Mucosa of gallbladder (tissue), 1 donor: ENCODE measurements around the gene RAN. TPM values are rescaled to one million over a fixed set of nuclear protein-coding genes. Genes with fewer than 3 reads are reported as not detected.
"Not testable (repeated sequence)": the region's sequence is repeated elsewhere in the genome, so short reads cannot be mapped to it uniquely, and the experiment has no call there.

Source experiments
- DNase-seq: peaks from one replicate; pipeline ENCODE4 v3.0.0-alpha.2; 2020; ENCODE audit warnings: low spot score
- total RNA-seq: library from RNA; stranded (reverse); gene quantifications from one replicate; pipeline ENCODE4 v1.2.1, GENCODE V29; 2021
- donor health status: DM: no; HTN: no; CAD: no.

The RAN gene
- total RNA-seq, 1 donor from 2014 or later: 318 TPM

DNA sequence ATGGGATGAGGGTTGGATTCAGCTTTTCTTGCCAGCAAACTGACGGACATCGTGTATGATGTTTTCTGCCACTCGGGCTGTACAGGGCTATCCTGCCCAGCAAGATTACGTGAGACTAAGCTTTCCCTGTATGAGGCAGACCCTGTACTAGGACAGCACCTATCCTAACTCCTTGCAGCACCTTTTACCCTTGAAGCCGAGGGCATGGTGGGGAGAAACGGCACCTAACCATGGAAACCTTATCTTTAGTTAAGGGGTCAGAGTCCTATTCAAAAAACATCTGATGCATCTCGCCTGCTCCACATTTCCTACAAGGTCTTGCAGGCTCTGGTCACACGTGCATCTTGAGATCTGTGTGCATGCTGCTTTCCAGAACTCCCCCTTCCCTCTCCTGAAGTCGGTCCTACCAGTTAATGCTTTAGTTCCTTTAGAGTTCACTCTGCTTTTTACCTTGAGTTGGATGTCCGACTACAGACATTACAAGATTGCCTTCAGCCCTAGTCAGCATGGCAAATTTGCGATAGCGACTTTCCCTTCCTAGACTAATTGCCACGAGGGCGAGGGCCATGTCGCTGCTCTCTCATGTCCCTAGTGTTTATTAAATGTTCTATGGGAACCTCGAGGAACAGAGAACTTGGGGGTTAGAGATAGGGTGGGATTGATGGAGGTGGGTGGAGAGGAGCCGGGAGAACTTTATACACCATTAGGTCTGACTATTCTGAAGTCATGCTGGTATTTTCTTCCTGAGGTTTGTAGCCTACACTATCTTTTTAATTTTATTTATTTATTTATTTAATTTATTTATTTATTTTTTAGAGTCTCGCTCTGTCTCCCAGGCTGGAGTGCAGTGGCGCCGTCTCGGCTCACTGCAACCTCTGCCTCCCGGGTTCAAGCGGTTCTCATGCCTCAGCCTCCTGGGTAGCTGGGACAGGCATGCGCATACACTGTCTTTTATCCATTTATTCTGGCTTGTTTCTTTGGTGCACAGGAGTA lies 6.6 kb downstream of the RAN start:
- no peak for DNase-seq

DNA sequence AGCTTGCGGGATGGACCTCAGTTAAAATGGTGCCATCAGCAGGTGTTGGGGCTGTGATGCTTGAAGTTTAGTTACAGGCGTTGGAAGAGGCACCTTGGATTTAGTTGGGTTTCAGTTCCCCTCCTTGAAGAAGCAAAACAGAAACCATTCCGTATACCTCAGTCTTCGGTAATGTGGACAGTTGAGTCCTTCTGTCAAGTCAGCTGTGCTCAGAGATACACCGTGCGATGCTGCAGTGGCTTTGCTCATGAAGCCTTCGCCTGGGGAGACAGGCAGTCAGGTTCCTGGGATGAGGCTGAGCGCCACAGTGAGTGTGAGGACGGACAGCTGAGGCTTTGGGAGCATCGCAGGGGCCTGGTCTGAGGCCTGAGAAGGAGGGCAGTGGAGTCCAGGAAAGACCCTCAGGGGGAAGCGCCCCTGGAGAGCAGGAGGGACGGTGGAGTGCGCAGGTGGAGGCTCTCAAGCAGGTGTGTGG lies 7.4 kb downstream of the RAN start:
- DNase-seq: no peak

DNA sequence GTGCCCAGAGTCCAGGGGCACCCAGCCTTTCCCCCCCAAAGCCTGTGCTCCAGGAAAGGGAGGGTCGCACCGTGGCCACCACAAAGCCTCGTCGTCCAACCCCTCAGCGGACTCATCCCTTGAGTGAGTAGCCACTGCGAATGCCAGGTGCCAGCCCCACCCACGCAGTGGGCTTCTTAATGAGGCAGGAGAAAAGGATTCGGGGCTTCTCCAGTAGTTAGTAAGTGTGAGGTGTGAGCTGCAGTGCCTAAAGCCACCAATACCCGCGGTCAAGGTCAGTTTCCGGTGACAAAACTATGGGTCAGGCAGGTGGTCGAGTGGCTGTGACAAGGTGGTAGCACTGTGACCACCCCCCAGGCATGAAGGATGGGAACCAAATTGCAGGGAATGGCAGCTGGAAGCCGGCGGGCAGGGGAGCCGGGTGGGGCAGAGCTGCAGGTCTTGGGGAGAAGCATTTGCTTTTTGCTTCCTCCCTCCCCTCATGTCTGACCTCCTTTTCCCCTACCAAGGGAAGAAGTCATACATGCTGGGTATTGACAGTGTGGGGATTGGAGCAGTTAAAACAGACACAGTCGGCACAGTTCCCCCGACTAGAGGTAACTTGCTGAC lies 8.0 kb downstream of the RAN start:
- no peak for DNase-seq

DNA sequence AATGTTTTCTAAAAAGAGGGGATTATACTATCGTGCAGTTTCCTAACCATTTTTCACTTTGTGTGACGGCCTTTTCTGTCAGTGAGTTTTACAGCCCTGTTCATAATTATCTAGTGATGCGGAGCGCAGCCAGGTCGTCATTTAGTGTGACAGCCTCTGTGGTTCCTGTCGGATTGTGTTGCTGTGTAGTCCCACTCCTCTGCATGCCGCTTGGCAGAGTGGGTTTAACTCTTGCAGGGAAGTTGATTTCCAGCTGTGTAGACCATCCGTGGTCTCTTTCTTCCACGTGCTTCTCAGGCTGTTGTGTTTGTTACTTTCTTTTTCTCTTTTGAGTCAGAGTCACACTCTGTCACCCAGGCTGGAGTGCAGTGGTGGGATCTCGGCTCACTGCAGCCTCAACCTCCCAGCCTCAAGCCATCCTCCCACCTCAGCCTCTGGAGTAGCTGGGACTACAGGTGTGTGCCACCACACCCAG lies 8.6 kb downstream of the RAN start:
- DNase-seq: no peak

DNA sequence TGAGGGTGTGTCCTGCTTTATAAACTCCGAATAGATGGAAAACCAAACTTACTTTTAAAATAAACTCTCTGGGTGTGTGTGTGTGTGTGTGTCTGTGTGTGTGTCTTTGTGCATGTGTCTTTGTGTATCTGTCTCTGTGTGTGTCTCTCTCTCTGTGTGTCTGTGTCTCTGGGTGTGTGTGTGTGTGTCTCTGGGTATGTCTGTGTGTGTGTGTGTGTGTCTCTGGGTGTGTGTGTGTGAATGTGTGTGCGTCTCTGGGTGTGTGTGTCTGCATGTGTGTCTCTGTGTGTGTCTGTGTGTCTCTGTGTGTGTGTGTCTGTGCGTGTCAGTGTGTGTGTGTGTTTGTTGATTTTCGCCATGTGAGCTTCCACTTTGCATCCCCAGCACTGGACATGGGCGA lies 9.2 kb downstream of the RAN start:
- no peak for DNase-seq

DNA sequence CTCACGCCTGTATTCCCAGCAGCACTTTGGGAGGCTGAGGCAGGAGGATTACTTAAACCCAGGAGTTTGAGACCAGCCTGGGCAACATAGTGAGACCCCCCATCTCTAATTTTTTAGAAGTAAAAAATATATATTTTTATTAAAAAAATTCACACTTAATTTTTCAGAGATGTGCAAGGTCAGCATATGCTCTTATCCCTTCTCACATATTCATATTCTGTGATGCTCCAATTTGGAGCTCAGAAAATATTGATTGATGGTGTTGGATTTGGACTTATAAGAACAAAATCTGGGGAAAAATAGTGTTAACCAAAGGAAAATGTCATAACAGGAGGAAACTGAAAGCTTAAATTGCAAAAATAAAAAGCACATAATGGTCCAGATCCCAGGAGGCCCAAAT lies 9.7 kb downstream of the RAN start:
- no peak for DNase-seq

DNA sequence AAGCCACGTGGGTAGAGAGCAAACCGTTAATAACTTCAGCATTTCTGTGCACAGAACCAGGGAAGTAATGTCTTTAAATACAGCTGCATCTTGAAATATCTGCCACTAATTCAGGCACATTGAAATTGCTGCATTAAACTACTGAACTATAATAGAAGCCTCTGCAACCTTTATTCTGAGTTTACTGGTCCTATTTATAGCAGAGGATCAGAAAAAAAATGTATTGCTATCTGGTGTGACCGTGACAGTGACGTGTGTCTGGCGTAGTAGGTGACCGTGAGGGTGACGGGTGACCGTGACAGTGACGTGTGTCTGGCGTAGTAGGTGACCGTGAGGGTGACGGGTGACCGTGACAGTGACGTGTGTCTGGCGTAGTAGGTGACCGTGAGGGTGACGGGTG lies 15.3 kb downstream of the RAN start:
- DNase-seq: not testable (repeated sequence)

DNA sequence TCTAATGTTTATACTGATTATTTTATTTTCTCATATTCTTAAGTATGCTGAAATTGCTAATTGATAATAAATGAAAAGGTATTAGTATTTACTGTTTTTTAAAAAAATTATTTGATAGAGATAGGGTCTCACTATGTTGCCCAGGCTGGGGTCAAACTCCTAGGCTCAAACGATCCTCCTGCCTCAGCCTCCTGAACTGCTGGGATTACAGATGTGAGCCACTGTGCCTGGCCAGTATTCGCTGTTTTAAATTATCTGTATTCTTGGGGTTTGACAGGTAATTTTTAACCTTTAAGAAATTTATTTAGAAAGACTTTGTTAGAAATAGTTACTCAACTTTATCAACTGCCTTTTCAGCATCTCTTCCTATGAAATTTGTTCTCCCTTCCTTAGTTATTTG lies 32.2 kb downstream of the RAN start:
- no peak for DNase-seq

DNA sequence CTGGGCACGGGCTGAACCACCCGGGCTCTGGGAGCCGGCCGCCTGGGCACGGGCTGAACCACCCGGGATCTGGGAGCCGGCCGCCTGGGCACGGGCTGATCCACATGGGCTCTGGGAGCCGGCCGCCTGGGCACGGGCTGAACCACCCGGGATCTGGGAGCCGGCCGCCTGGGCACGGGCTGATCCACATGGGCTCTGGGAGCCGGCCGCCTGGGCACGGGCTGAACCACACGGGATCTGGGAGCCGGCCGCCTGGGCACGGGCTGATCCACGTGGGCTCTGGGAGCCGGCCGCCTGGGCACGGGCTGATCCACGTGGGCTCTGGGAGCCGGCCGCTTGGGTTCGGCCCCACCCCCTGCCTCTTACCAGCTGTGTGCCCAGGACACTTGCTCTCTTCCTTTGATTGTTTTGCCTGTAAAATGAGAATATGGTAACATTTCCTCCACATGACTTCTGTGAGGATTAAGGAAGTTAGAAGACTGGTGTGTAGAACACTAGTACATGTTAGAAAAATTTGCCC lies 33.1 kb downstream of the RAN start:
- DNase-seq: not testable (repeated sequence)

DNA sequence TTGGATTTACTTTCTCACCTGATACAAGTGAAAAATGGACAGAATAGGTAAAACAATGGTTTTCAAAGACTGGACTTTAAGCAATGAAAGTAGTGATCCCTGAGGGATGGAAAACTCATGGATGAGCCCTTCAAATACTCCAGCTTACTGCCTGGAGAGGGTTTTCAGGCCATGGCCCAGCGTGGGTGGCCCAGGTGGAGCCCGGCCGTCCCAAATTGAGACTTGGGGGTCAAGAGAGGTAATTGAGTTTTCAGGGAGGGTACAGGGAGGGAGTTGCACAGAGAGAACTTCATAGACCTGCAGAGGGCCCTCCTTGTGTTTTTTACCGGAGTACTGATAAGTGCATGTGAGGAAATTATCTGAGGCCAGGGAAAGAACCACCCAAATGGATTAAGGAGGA lies 37.2 kb downstream of the RAN start:
- no peak for DNase-seq

DNA sequence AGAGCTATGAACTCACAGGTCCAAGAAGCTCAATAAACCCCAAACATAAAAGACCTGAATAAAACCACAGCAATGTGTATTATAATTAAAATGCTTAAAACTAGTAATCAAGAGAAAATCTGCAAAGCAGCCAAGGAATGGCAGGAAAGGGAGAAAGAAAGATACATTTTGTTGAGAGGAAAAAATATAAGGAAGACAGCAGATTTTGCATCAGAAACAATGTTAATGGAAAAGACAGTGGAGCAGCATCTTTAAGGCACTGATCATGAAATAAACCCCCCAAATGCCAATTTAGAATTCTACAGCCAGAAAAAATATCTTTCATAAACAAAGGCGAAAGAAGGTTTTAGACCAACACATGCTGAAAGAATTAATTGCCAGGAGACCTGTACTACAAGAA lies 39.3 kb downstream of the RAN start:
- DNase-seq: no peak

DNA sequence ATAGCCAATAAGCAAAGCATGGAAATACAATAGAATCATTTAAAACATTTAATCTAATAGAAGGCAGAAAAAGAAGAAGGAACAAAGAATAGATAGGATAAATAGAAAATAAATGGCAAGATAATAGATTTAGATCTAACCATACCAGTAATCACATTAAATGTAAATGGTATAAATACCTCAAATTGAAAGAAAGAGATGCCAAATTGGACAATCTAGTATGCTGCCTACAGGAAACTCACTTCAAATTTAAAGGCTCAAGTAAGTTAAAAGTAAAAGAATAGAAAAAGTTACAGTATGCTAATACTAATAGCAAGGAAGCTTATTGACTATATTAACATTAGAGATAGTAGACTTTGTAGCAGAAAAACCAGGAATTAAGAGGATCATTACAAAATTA lies 40.1 kb downstream of the RAN start:
- no peak for DNase-seq

DNA sequence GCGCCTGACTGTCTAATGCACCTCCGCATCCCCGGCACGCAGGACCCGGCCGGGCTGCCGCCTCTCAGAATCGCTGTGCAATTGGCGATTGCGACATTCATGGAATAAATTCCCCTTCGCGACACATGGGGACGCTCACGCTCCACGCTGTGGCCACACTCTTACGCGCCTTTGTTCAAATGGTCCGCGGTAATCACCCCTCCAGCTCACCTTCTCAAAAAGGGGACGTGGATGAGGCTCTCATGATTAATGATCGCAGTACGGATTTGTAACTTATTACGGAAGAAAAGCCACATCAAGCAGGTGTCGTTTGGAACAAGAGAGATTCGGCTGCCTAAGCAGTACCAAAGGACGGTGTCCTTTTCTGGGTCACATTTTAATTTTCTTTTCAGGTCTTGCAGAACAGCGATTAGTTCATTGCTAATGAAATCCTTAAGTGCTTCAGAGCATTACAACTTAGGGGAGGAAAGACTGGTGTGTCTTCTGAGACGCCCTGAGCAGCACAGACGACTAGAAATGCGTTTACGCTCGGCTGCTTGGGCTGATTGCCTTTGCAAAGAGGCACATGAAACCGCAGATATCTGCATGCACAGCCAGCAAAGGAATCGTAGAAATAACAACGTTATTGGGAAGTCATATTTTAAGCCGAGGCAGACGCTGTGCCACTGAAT lies 44.5 kb downstream of the RAN start:
- peak; percentile 50 for DNase-seq

DNA sequence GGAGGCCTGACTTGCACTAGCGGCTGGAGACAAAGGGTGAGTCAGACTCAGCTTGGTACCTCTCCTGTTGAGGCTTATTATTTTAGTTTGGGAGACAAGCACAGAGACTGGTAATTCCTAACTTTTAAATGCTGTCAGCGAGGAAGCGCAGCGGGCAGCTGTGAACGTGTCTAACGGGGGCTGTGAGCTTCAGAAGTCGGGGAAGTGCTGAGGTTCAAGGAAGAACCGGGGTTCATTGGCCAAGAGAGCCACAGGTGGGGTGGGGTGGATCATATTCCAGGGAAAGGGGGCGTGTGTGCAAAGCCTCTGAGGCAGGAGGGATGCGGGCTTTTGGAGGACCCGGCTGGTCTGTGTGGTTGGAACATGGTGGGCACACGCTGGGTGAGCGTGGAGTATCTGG lies 45.7 kb downstream of the RAN start:
- no peak for DNase-seq

DNA sequence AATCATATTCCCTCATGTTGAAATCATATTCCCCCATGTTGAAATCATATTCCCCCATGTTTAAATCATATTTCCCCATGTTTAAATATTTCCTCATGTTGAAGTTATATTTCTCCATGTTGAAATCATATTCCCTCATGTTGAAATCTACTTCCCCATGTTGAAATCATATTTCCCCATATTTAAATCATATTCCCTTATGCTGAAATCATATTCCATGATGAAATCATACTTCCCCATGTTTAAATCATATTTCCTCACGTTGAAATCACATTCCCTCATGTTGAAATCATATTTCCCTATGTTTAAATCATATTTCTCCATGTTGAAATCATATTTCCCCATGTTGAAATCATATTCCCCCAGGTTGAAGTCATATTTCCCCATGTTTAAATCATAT lies 47.2 kb downstream of the RAN start:
- DNase-seq: no peak

DNA sequence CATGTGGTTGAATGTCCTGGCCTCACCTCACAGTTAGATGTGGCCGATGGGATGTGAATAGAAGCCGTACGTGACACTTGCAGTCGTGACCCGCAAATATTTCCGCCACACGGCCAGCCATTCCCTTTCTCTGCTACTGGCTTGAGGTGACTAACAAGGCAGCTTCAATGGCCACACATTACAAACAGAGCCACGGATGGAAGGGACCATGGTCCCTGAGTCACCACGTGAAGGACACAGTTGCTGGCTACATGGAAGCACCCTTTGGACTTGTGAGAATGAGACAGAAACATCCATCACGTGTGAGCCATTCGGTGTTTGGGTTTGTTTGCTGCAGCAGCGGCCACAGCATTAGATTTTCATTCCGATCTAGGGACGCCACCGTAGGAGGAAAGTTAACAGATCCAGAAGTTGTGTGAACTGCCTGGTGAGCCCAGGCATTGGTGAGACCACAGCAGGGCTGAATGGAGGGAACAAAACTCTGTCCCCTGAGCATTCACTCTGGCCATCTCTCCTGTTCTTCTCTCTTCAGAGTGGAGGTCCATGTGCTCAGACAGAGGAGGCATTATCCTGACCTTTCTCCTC lies 48.3 kb downstream of the RAN start:
- DNase-seq: no peak

DNA sequence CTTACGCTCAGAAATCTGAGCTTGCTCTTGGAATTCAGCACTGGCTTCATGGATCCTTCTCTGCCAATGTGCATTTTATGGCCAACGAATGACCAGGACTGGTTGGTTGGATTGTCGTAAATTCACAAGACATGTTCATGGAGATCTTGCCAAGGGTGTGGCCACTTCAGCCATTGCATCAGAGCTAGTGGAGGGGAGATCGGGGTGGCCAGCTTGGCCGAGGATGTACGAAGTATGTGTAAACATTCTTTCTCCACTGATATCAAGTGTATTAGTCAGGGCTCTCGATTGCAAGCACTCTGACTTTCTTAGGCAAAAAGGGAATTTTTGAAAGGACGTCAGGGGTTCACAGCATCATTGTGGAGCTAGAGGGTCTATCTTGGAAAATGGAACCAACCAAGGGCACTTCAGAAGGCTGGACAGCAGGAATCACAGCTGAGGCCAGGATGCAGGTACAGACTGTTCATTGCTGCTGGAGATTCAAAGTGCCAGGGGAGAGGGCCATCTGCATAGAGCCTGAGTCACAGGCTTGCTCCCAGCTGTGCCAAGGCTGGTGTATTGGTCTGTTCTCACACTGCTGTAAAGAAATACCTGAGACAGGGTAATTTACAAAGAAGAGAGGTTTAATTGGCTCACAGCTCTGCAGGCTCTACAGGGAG lies 49.0 kb downstream of the RAN start:
- peak; percentile 64 for DNase-seq

DNA sequence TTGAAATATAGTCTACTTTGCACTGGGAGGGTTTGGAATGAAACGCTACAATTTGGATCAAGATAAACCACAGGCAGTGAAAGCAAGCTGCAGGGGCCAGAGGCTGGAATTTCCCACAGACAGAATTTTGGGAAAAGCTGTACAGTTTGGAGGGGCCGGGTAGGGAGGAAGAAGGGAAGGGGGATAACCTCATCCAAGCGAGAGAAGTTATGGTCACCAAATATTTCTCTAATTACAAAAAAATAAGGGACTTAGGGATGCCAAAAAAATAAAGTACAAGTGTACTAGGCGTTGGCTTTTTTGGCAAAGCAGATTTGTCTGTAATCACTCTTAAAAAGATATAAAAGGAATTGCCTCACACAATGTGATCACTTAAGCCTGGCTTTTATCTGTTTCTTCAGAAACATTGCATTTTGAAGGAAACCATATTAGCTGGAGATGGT lies 50.7 kb downstream of the RAN start:
- no peak for DNase-seq

DNA sequence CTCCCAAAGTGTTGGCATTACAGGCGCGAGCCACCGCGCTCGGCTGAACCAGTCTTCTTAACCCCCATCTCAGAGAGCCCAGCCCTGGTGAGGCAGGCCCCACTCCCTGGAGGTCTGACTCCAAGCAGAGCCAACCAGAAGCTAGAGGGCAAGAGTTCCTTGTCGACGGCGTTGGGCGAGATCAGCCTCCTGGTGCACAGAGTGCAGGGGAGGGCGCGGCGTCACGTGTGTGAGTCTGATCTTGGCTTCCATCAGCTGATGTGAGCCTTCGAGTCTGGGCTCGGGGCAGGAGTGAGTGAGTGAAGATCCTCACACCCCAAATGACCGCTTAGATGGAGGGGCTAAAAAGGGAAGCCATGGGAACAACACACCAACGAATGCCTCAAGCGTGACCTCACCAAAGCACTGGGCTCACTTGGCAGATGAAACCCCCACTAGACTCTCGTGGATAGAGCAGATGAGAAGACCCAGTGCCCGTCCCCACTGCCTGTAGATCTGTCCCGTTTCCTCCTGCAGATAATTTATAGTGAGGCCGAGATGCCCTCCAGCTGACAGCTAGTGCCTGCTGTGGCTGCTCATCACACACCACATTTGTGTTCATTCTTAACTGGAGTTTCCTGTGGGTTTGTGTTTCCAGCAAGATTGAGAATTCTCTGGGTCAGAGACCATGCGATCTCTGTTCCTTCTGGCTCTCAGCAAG lies 53.2 kb downstream of the RAN start:
- no peak for DNase-seq

DNA sequence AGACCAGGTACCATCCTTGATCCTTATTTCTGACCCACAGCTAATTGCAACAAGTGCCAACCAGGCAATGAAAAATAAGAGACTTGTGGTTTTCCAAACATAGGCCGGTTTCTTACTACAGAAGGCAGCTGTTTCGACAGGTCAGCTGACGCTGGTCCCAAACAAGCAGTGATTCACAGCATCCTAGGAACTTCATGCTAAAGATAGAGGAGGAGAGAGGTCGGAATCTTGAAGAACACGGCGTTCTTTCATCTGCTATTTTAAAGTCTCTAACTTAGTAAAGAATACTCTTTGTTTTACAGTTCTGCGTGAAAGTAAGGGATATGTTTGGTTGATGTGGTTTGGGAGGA lies 53.8 kb downstream of the RAN start:
- DNase-seq: no peak
